OCI-LY7 (cell line): ENCODE results near the gene DUSP28.

ENCODE experiments used
- CTCF ChIP-seq: fragments of 200-600 bp; sonication (generic); conservative IDR thresholded peaks from 2 replicates; pipeline ENCODE4 v1.5.1; 2014; ENCODE audit warnings: mild to moderate bottlenecking, antibody characterized with exemption, low read length, moderate library complexity, mixed read lengths
- EZH2phosphoT487 ChIP-seq: fragments of 200-600 bp; sonication (generic); IDR thresholded peaks from 2 replicates; pipeline ENCODE4 v1.6.1; 2018; ENCODE audit warnings: low read depth, borderline replicate concordance, mild to moderate bottlenecking, mixed run types, antibody characterized with exemption, low read length, moderate library complexity, mixed read lengths

- TF ChIP-seq CTCF (peak; percentile 80), EZH2phosphoT487 (no peak)
Observed at GRCh38 chr2:240566203-240567136, 6.3 kb downstream of the DUSP28 start.
